CD4-positive, alpha-beta memory T cell (primary cell): ENCODE data around the gene CREG1. TPM values are rescaled to one million over a fixed set of nuclear protein-coding genes. Genes with fewer than 3 reads are reported as not detected.

Source experiments
- CTCF ChIA-PET: fragments of 350-600 bp; sonication (Branson Sonifier 250); formaldehyde crosslinking; loops from one replicate; lab custom pipeline; 2021; ENCODE audit warnings: inconsistent platforms; ENCODE audit not compliant: partially characterized antibody; lab: Charles Lee
- POLR2A ChIA-PET: fragments of 350-600 bp; sonication (Branson Sonifier 250); formaldehyde crosslinking; loops from one replicate; lab custom pipeline; 2021; ENCODE audit not compliant: partially characterized antibody; lab: Charles Lee
- DNase-seq, 5 donors: peaks; one replicate each; pipeline versions ENCODE4 v3.0.0 to v3.0.0-alpha.2; 2020 to 2022; ENCODE audit warnings: mixed read lengths in 1 of 5
- H3K27ac ChIP-seq: one replicate; pipeline ENCODE4 v1.7.0; 2013; ENCODE audit warnings: low read depth, low read length
- H3K27me3 ChIP-seq: 2 replicates; pipeline ENCODE4 v1.7.0; 2013; ENCODE audit warnings: mild to moderate bottlenecking, low read length, moderate library complexity; ENCODE audit not compliant: insufficient read depth
- H3K36me3 ChIP-seq: 2 replicates; pipeline ENCODE4 v1.7.0; 2013; ENCODE audit warnings: mild to moderate bottlenecking, low read length, moderate library complexity; ENCODE audit not compliant: insufficient read depth
- H3K4me1 ChIP-seq: 2 replicates; pipeline ENCODE4 v1.7.0; 2013; ENCODE audit warnings: mild to moderate bottlenecking, low read length, moderate library complexity; ENCODE audit not compliant: insufficient read depth
- H3K4me3 ChIP-seq, 2 donors: one replicate each; pipeline ENCODE4 v1.7.0; 2013; ENCODE audit warnings: low read length in 2 of 2, mild to moderate bottlenecking in 1 of 2
- H3K9me3 ChIP-seq, 2 donors: one replicate each; pipeline ENCODE4 v1.7.0; 2013; ENCODE audit warnings: low read length in 2 of 2, control low read depth in 1 of 2; ENCODE audit not compliant: control insufficient read depth in 1 of 2
- H3K27ac Mint-ChIP-seq, 7 donors: one replicate each; pipeline ENCODE4 v1.8.0; 2020 to 2021; ENCODE audit warnings: mixed read lengths in 7 of 7, mild to moderate bottlenecking in 6 of 7, inconsistent platforms in 3 of 7, moderate library complexity in 3 of 7
- H3K27me3 Mint-ChIP-seq, 2 donors: one replicate each; pipeline ENCODE4 v1.8.0; 2020 to 2021; ENCODE audit warnings: mixed read lengths in 2 of 2
- H3K36me3 Mint-ChIP-seq, 2 donors: one replicate each; pipeline ENCODE4 v1.8.0; 2020 to 2021; ENCODE audit warnings: mixed read lengths in 2 of 2, inconsistent platforms in 1 of 2, mild to moderate bottlenecking in 1 of 2
- H3K4me1 Mint-ChIP-seq, 4 donors: one replicate each; pipeline ENCODE4 v1.8.0; 2020 to 2021; ENCODE audit warnings: mixed read lengths in 4 of 4, mild to moderate bottlenecking in 1 of 4
- H3K4me3 Mint-ChIP-seq, 8 donors: one replicate each; pipeline ENCODE4 v1.8.0; 2020 to 2021; ENCODE audit warnings: mixed read lengths in 8 of 8, mild to moderate bottlenecking in 7 of 8, moderate library complexity in 6 of 8, inconsistent platforms in 3 of 8
- H3K9me3 Mint-ChIP-seq, 8 donors: one replicate each; pipeline ENCODE4 v1.8.0; 2020 to 2021; ENCODE audit warnings: mixed read lengths in 8 of 8, mild to moderate bottlenecking in 5 of 8, inconsistent platforms in 3 of 8, moderate library complexity in 1 of 8
- intact Hi-C: fragments of 100-400 bp; cut with micrococcal nuclease; formaldehyde crosslinking; loops from one replicate; pipeline ENCODE4 v1.15.1; 2023
- polyA plus RNA-seq, 2 donors: library from polyadenylated mRNA; unstranded; fragments of 300-500 nt; fragmentation: Illumina TruSeq; gene quantifications; one replicate each; pipeline ENCODE4 v1.2.3, GENCODE V29; 2021
- total RNA-seq, 2 experiments: library from RNA; stranded (reverse); gene quantifications; one replicate each; pipeline ENCODE4 v1.2.3, GENCODE V29; 2021

The CREG1 gene
- total and polyA plus RNA-seq, 4 experiments from 2014 or later, result 19.4 to 27.7 (median 21.3) TPM

DNA sequence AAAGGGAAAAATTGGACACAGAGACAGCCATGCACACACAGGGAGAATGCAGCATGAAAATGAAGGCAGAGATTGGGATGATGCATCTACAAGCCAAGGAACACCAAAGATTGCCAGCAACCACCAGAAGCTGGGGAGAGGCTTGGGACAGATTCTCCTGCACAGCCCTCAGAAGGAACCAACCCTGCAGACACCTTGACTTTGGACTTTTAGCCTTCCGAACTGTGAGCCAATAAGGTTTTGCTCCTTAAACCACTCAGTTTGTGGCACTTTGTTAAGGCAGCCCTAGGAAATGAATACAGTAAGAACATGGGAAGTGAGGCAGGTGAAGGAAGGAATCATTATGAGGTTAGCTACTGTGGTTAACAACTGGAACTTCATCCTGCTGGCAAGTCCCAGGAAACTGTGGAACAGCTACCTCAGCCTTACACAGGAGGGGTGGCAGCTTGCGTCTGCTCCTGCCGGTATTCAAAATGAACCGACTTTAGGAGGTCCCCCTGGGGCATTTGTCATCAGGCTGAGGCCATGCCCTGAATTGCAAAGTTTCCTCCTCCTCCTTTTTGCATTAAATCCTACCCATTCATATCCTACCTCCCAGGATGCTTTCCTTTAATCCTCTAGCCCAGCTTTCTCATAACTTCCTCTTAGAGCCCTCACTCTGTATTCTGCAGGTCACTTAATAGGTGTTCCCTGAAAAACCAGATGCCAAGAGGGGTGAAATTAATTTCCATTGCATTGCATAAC is 50.7 kb downstream of the CREG1 start:
- no peaks in the 10 kb centered on the region for H3K27me3 ChIP-seq
- Mint-ChIP-seq H3K27ac (peak overlapping the region; percentile 70 to 100 (median 90)), H3K4me3 (peak overlapping the region in 7 of 8 donors; percentile 62 to 88 (median 78)), H3K9me3 (no peaks in the 10 kb centered on the region), H3K27me3 (no peaks in the 10 kb centered on the region), H3K36me3 (peaks cover 54 to 84% of the 10 kb centered on the region in 2 donors), H3K4me1 (peaks cover 75 to 99% (median 85%) of the 10 kb centered on the region in 4 donors)
- H3K4me3 ChIP-seq, result no peak overlapping the region
- ChIA-PET CTCF (interaction anchor here (0.6 to 4.5 kb wide), 4 partner anchors 32 to 1591 kb away, joined by 3 to 24 read pairs (median 4); no protein-coding TSS in a partner anchor), POLR2A (interaction anchor here (0.7 to 17.1 kb wide), 9 partner anchors 9 to 211 kb away, joined by 3 to 236 read pairs (median 4); partner anchors contain the start of gene CD247)
- H3K36me3 ChIP-seq, result peaks cover 25% of the 10 kb centered on the region
- no peak for DNase-seq
- intact Hi-C loops, result no loop called here
- peaks cover 99% of the 10 kb centered on the region for H3K4me1 ChIP-seq
- no peaks in the 10 kb centered on the region for H3K9me3 ChIP-seq
- peak overlapping the region; percentile 36 for H3K27ac ChIP-seq

DNA sequence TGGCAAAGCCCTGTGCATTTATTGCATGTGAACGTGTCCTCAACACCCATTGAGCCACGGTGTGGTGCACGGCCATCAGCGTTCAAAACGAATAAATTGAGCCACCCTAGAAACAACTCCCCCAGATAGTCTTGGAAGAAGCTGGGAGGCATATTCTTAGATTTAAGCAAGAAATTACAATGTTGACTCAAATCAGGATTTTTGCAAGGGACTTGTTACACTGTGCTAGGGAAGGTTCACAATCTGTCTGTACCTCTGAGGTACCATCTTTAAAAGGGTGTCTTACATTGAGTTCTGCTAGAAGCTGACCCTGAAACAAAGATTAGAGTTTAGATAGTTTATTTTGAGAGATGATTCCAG is 51.4 kb downstream of the CREG1 start:
- H3K4me3 Mint-ChIP-seq, result peak overlapping the region; percentile 61 to 88 (median 78)
- H3K27me3 Mint-ChIP-seq, result no peaks in the 10 kb centered on the region
- H3K9me3 Mint-ChIP-seq, result no peaks in the 10 kb centered on the region
- H3K27ac ChIP-seq, result peak overlapping the region; percentile 36
- H3K4me1 ChIP-seq, result peaks cover 99% of the 10 kb centered on the region
- peaks cover 77 to 99% (median 90%) of the 10 kb centered on the region in 4 donors for H3K4me1 Mint-ChIP-seq
- H3K27ac Mint-ChIP-seq, result peak overlapping the region; percentile 88 to 100 (median 90)
- intact Hi-C loops, result no loop called here
- CTCF ChIA-PET, result interaction anchor here (1.6 to 4.5 kb wide), 2 partner anchors 32 to 55 kb away, joined by 3 to 24 read pairs; no protein-coding TSS in a partner anchor
- H3K36me3 ChIP-seq, result peaks cover 25% of the 10 kb centered on the region
- H3K9me3 ChIP-seq, result no peaks in the 10 kb centered on the region
- peaks cover 48 to 85% of the 10 kb centered on the region in 2 donors for H3K36me3 Mint-ChIP-seq
- H3K4me3 ChIP-seq, result peak overlapping the region in 1 of 2 donors; percentile 1
- no peaks in the 10 kb centered on the region for H3K27me3 ChIP-seq
- POLR2A ChIA-PET, result interaction anchor here (0.7 to 17.1 kb wide), 12 partner anchors 7 to 212 kb away, joined by 3 to 236 read pairs (median 4); partner anchors contain the start of gene CD247
- DNase-seq, result no peak

DNA sequence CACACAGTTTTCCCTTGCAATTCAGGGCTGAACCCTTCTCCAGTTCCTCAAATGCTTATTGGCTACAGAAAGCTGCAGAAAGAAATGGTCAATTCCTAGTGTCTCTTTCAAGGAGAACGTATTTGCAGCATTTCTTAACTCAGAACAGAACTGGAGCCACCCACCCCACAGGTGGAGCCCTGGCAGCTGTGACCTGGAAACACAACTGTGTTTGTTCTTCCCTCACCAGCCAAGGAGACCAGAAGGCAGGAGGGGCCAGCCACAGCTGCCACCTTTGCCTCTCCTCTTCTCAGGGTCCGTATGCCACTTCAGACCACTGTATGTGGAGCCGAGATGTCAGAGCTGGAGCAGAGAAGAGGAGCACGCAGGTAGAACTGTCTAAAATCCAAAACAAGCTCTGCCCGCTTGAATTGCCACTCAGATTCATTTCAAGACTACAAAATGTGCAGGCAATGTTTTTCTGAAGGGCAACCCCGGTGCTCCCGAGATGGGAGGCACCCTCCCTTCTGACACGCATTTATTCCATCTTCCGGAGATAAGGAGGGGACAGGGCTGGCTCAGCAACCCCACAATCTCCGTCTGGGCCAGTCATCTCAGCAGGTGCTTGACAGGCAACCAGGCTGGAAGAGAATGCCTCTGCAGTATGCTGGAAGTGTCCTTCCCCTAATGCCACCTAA is 51.9 kb downstream of the CREG1 start:
- POLR2A ChIA-PET, result interaction anchor here (0.8 to 17.1 kb wide), 11 partner anchors 8 to 127 kb away, joined by 3 to 236 read pairs (median 4); partner anchors contain the start of gene CD247
- intact Hi-C loops, result no loop called here
- peaks cover 100% of the 10 kb centered on the region for H3K4me1 ChIP-seq
- no peaks in the 10 kb centered on the region for H3K9me3 ChIP-seq
- no peaks in the 10 kb centered on the region for H3K27me3 Mint-ChIP-seq
- H3K36me3 Mint-ChIP-seq, result peaks cover 51 to 89% of the 10 kb centered on the region in 2 donors
- H3K36me3 ChIP-seq, result peaks cover 25% of the 10 kb centered on the region
- DNase-seq, result peak in 1 of 5 donors; percentile 58
- H3K27ac ChIP-seq, result peak overlapping the region; percentile 36
- H3K27me3 ChIP-seq, result no peaks in the 10 kb centered on the region
- peaks cover 82 to 100% (median 93%) of the 10 kb centered on the region in 4 donors for H3K4me1 Mint-ChIP-seq
- CTCF ChIA-PET, result interaction anchor here (0.7 to 4.5 kb wide), 3 partner anchors 33 to 234 kb away, joined by 3 to 24 read pairs (median 3); no protein-coding TSS in a partner anchor
- peak overlapping the region; percentile 61 to 88 (median 78) for H3K4me3 Mint-ChIP-seq
- H3K4me3 ChIP-seq, result peak overlapping the region in 1 of 2 donors; percentile 1
- peak overlapping the region; percentile 88 to 100 (median 90) for H3K27ac Mint-ChIP-seq
- H3K9me3 Mint-ChIP-seq, result no peaks in the 10 kb centered on the region

DNA sequence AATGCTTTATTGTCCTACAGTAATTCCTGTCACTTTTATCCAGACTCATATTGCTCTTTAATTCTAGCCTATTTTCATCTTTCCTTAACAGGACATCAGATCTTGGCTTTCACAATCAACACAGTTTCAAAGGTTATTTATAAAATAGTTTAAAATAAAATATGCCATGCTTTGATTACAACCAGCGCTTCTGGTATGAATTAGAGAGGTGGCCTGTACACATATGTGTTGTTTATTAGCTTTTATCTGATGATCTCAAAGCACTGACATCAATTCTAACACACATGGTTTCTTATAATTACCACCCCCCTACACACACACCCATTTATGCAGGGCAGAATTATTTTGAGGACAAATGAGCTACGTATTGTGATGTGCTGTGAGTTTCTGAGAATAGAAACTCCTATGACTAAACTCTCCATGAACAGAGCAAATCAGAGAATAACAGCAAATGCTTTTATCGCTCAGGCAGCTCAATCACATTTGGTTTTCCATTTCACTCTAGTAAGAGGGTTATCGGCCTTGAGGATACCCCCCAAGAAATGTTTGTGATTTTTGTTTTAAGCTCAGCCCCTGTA is 53.2 kb downstream of the CREG1 start:
- CTCF ChIA-PET, result interaction anchor here (1.3 to 4.5 kb wide), 10 partner anchors 10 to 441 kb away, joined by 3 to 24 read pairs (median 6); partner anchors contain the start of gene CD247
- Mint-ChIP-seq H3K27me3 (no peaks in the 10 kb centered on the region), H3K36me3 (peaks cover 58 to 92% of the 10 kb centered on the region in 2 donors), H3K9me3 (no peaks in the 10 kb centered on the region), H3K27ac (peak overlapping the region; percentile 83 to 100 (median 90)), H3K4me3 (peak overlapping the region; percentile 2 to 88 (median 68)), H3K4me1 (peaks cover 85 to 100% (median 95%) of the 10 kb centered on the region in 4 donors)
- Histone ChIP-seq H3K27ac (peak overlapping the region; percentile 48), H3K4me1 (peaks cover 100% of the 10 kb centered on the region), H3K9me3 (no peaks in the 10 kb centered on the region), H3K36me3 (peaks cover 30% of the 10 kb centered on the region), H3K4me3 (no peak overlapping the region), H3K27me3 (no peaks in the 10 kb centered on the region)
- POLR2A ChIA-PET, result interaction anchor here (0.7 to 17.1 kb wide), 13 partner anchors 9 to 128 kb away, joined by 3 to 236 read pairs (median 4); partner anchors contain the start of gene CD247
- intact Hi-C loops, result loop anchor here (1.0 kb wide), 2 partner anchors 8 to 14 kb away; no protein-coding TSS in a partner anchor
- DNase-seq, result no peak

DNA sequence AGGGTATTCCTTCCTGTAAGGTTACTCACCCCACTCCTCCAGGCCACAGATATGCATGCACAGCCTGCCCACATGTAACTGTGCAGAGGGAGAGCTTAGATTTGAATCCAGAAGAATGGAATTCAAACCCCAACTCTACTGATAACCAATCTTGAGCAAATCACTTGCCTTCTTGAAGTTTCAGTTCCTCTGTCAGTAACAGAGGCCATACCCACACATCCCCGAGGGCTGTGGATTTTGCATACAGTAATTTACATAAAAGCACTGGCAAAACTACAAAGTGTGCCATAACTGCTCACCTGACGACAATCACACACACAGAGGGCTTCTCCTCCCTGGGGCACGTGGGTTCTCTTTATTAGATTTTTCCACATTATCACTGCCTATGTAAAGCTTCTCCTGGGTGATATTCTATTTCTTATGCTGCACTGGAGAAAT is 53.9 kb downstream of the CREG1 start:
- H3K27me3 ChIP-seq, result no peaks in the 10 kb centered on the region
- no peaks in the 10 kb centered on the region for H3K9me3 Mint-ChIP-seq
- H3K27ac Mint-ChIP-seq, result peak overlapping the region; percentile 75 to 100 (median 88)
- H3K27me3 Mint-ChIP-seq, result no peaks in the 10 kb centered on the region
- H3K4me3 Mint-ChIP-seq, result peak overlapping the region in 7 of 8 donors; percentile 26 to 88 (median 73)
- peaks cover 55 to 92% of the 10 kb centered on the region in 2 donors for H3K36me3 Mint-ChIP-seq
- H3K27ac ChIP-seq, result peak overlapping the region; percentile 32
- peaks cover 83 to 100% (median 95%) of the 10 kb centered on the region in 4 donors for H3K4me1 Mint-ChIP-seq
- no peak overlapping the region for H3K4me3 ChIP-seq
- ChIA-PET POLR2A (interaction anchor here (0.7 to 17.1 kb wide), 13 partner anchors 10 to 62 kb away, joined by 3 to 236 read pairs (median 4); partner anchors contain the start of gene CD247), CTCF (interaction anchor here (1.0 to 4.5 kb wide), 11 partner anchors 9 to 440 kb away, joined by 3 to 24 read pairs (median 6); partner anchors contain the start of gene CD247)
- H3K36me3 ChIP-seq, result peaks cover 37% of the 10 kb centered on the region
- H3K4me1 ChIP-seq, result peaks cover 100% of the 10 kb centered on the region
- intact Hi-C loops, result loop anchor here (1.0 to 10.0 kb wide), 3 partner anchors 7 to 55 kb away; partner anchors contain the start of gene CREG1
- no peaks in the 10 kb centered on the region for H3K9me3 ChIP-seq
- DNase-seq, result peak in 1 of 5 donors; percentile 62

DNA sequence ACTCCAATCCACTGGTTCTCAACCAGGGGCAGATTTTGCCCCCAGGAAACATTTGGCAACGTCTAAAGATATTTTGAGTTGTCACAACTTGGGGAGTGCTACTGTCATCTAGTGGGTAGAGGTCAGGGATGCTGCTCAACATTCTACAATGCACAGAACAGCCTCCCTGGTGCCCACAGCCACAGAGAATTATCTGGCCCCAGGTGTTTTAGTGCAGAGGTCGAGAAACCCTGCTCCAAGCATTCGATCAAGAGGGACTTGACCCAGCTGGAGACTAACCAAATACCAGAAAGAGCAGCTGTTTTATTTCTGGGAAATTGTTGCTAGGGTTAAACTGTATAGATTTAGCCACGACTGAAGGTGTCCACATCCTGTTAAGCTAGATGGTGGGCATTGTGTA is 54.5 kb downstream of the CREG1 start:
- Histone ChIP-seq H3K9me3 (no peaks in the 10 kb centered on the region), H3K27ac (peak overlapping the region; percentile 32), H3K4me3 (no peak overlapping the region), H3K27me3 (no peaks in the 10 kb centered on the region), H3K4me1 (peaks cover 100% of the 10 kb centered on the region), H3K36me3 (peaks cover 35% of the 10 kb centered on the region)
- peaks cover 82 to 100% (median 95%) of the 10 kb centered on the region in 4 donors for H3K4me1 Mint-ChIP-seq
- no peak for DNase-seq
- ChIA-PET CTCF (interaction anchor here (1.0 to 4.5 kb wide), 8 partner anchors 10 to 440 kb away, joined by 3 to 24 read pairs (median 6); partner anchors contain the start of gene CD247), POLR2A (interaction anchor here (0.7 to 17.1 kb wide), 8 partner anchors 11 to 52 kb away, joined by 3 to 236 read pairs (median 4); partner anchors contain the start of gene CD247)
- H3K9me3 Mint-ChIP-seq, result no peaks in the 10 kb centered on the region
- intact Hi-C loops, result loop anchor here (10.0 kb wide), 1 partner anchor 56 kb away; the partner anchor contains the start of gene CREG1
- H3K4me3 Mint-ChIP-seq, result peak overlapping the region in 6 of 8 donors; percentile 26 to 88 (median 75)
- H3K36me3 Mint-ChIP-seq, result peaks cover 52 to 92% of the 10 kb centered on the region in 2 donors
- H3K27ac Mint-ChIP-seq, result peak overlapping the region; percentile 75 to 100 (median 88)
- H3K27me3 Mint-ChIP-seq, result no peaks in the 10 kb centered on the region
